Calu3 (cell line): ENCODE results near the gene RUNDC1. TPM values are rescaled to one million over a fixed set of nuclear protein-coding genes. Genes with fewer than 3 reads are reported as not detected.
"Not testable (repeated sequence)": the region's sequence is repeated elsewhere in the genome, so short reads cannot be mapped to it uniquely, and the experiment has no call there.

Experiments used
- BruUV-seq: library from RNA; stranded (reverse); fragments of 400-500 nt; replicated peaks from 2 replicates; lab custom pipeline; 2021; lab: Mats Ljungman, UMichigan
- CTCF ChIA-PET: fragments of 300-600 bp; sonication (Branson Sonifier 250); formaldehyde crosslinking; loops from one replicate; lab custom pipeline; 2022; ENCODE audit warnings: antibody characterized with exemption; lab: Charles Lee
- DNase-seq: peaks from one replicate; pipeline ENCODE4 v3.0.0; 2022
- H3K27ac Mint-ChIP-seq: one replicate; pipeline ENCODE4 v1.8.0; 2022; ENCODE audit warnings: mixed read lengths; ENCODE audit not compliant: unreplicated experiment
- H3K27me3 Mint-ChIP-seq: one replicate; pipeline ENCODE4 v1.8.0; 2022; ENCODE audit warnings: mixed read lengths; ENCODE audit not compliant: unreplicated experiment
- H3K36me3 Mint-ChIP-seq: one replicate; pipeline ENCODE4 v1.8.0; 2022; ENCODE audit warnings: mild to moderate bottlenecking, moderate library complexity, mixed read lengths; ENCODE audit not compliant: insufficient read depth, unreplicated experiment
- H3K4me1 Mint-ChIP-seq: one replicate; pipeline ENCODE4 v1.8.0; 2022; ENCODE audit warnings: mild to moderate bottlenecking, low read depth, mixed read lengths; ENCODE audit not compliant: unreplicated experiment
- H3K4me3 Mint-ChIP-seq: one replicate; pipeline ENCODE4 v1.8.0; 2022; ENCODE audit warnings: mild to moderate bottlenecking, low read depth, moderate library complexity, mixed read lengths; ENCODE audit not compliant: unreplicated experiment
- H3K9me3 Mint-ChIP-seq: one replicate; pipeline ENCODE4 v1.8.0; 2022; ENCODE audit warnings: low read depth, mixed read lengths; ENCODE audit not compliant: unreplicated experiment
- CTCF ChIP-seq: fragments of 200-600 bp; IDR thresholded peaks from one replicate; pipeline ENCODE4 v1.8.0; 2022; ENCODE audit warnings: antibody characterized with exemption; ENCODE audit not compliant: unreplicated experiment
- intact Hi-C: fragments of 100-400 bp; cut with micrococcal nuclease; formaldehyde crosslinking; loops from one replicate; pipeline ENCODE4 v1.10.0; 2022; ENCODE audit not compliant: unreplicated experiment
- total RNA-seq: library from RNA; stranded (reverse); gene quantifications from 2 replicates; pipeline ENCODE4 v1.2.3, GENCODE V29; 2022

The RUNDC1 gene
- total RNA-seq, 1 experiment from 2014 or later: 32.8 TPM

- intact Hi-C loops: no loop called here
- no peak for TF ChIP-seq CTCF
- Mint-ChIP-seq H3K36me3 (peaks cover 74% of the 10 kb centered on the region), H3K4me3 (no peak overlapping the region), H3K9me3 (no peaks in the 10 kb centered on the region), H3K4me1 (peaks cover 23% of the 10 kb centered on the region), H3K27ac (no peak overlapping the region), H3K27me3 (no peaks in the 10 kb centered on the region)
- DNase-seq: no peak
- no TSS peak for BruUV-seq
- CTCF ChIA-PET: no interaction called here
Measured at GRCh38 chr17:42989141-42989540, 8.8 kb downstream of the RUNDC1 start.

GRCh38 chr17:42989726-42990652 is 9.6 kb downstream of the RUNDC1 start:
- Mint-ChIP-seq H3K27me3 (no peaks in the 10 kb centered on the region), H3K27ac (no peak overlapping the region), H3K36me3 (peaks cover 75% of the 10 kb centered on the region), H3K4me1 (peaks cover 15% of the 10 kb centered on the region), H3K9me3 (no peaks in the 10 kb centered on the region), H3K4me3 (no peak overlapping the region)
- no TSS peak for BruUV-seq
- intact Hi-C loops: no loop called here
- DNase-seq: no peak
- CTCF ChIA-PET: no interaction called here
- TF ChIP-seq CTCF: no peak

GRCh38 chr17:42991471-42991870 is 11.1 kb downstream of the RUNDC1 start:
- intact Hi-C loops: no loop called here
- no peak for DNase-seq
- peaks cover 12% of the 10 kb centered on the region for H3K4me1 Mint-ChIP-seq
- CTCF ChIA-PET: interaction anchor here (0.6 kb wide), 2 partner anchors 30 to 54 kb away, joined by 3 to 4 read pairs; no protein-coding TSS in a partner anchor
- H3K27me3 Mint-ChIP-seq: no peaks in the 10 kb centered on the region
- H3K27ac Mint-ChIP-seq: no peak overlapping the region
- H3K36me3 Mint-ChIP-seq: peaks cover 80% of the 10 kb centered on the region
- TF ChIP-seq CTCF: no peak
- no peaks in the 10 kb centered on the region for H3K9me3 Mint-ChIP-seq
- no peak overlapping the region for H3K4me3 Mint-ChIP-seq
- BruUV-seq: no TSS peak

- Mint-ChIP-seq H3K4me3 (no peak overlapping the region), H3K36me3 (peaks cover 77% of the 10 kb centered on the region), H3K27ac (no peak overlapping the region), H3K9me3 (no peaks in the 10 kb centered on the region), H3K27me3 (no peaks in the 10 kb centered on the region), H3K4me1 (peaks cover 17% of the 10 kb centered on the region)
- no TSS peak for BruUV-seq
- CTCF ChIA-PET: no interaction called here
- DNase-seq: no peak
- TF ChIP-seq CTCF: no peak
- intact Hi-C loops: no loop called here
Measured at GRCh38 chr17:42992872-42993271, 12.5 kb downstream of the RUNDC1 start.

GRCh38 chr17:42993913-42994312 is 13.5 kb downstream of the RUNDC1 start:
- H3K27ac Mint-ChIP-seq, DNase-seq, H3K4me3 Mint-ChIP-seq, BruUV-seq, H3K27me3 Mint-ChIP-seq, intact Hi-C loops, H3K9me3 Mint-ChIP-seq: not testable (repeated sequence)
- Mint-ChIP-seq H3K36me3 (peaks cover 77% of the 10 kb centered on the region), H3K4me1 (peaks cover 21% of the 10 kb centered on the region)
- CTCF ChIA-PET: interaction anchor here (0.6 kb wide), 1 partner anchor 97 kb away, joined by 5 read pairs; no protein-coding TSS in a partner anchor
